GM18858 (cell line): ENCODE data around the gene NME7.

Source experiments
- ATAC-seq: cut with Tn5 transposase; IDR thresholded peaks from one replicate; pipeline ENCODE4 v1.9.1; 2021; ENCODE audit not compliant: unreplicated experiment

Gene NME7

GRCh38 chr1:169163059-169163458, 204.5 kb downstream of the NME7 start:
- ATAC-seq, result peak; percentile 35

- peak; percentile 69 for ATAC-seq
Measured at GRCh38 chr1:169161496-169162194, 206.0 kb downstream of the NME7 start.

GRCh38 chr1:169160845-169161495, 206.6 kb downstream of the NME7 start:
- ATAC-seq, result no peak

GRCh38 chr1:169156580-169156979, 211.0 kb downstream of the NME7 start:
- ATAC-seq, result no peak

- ATAC-seq, result no peak
Measured at GRCh38 chr1:169155675-169156074, 211.9 kb downstream of the NME7 start.

GRCh38 chr1:169151338-169151837, 216.2 kb downstream of the NME7 start:
- ATAC-seq, result no peak

GRCh38 chr1:169150641-169151337, 216.8 kb downstream of the NME7 start:
- ATAC-seq, result no peak

- no peak for ATAC-seq
Measured at GRCh38 chr1:169149555-169150286, 217.9 kb downstream of the NME7 start.

- ATAC-seq, result no peak
Measured at GRCh38 chr1:169148472-169149252, 218.9 kb downstream of the NME7 start.

GRCh38 chr1:169146576-169147214, 220.9 kb downstream of the NME7 start:
- ATAC-seq, result no peak

GRCh38 chr1:169144941-169145626, 222.5 kb downstream of the NME7 start:
- ATAC-seq, result no peak

GRCh38 chr1:169143984-169144383, 223.6 kb downstream of the NME7 start:
- ATAC-seq, result no peak

GRCh38 chr1:169143346-169143745, 224.3 kb downstream of the NME7 start:
- no peak for ATAC-seq

GRCh38 chr1:169142129-169142528, 225.5 kb downstream of the NME7 start:
- ATAC-seq, result no peak

GRCh38 chr1:169141356-169141755, 226.2 kb downstream of the NME7 start:
- no peak for ATAC-seq

GRCh38 chr1:169138866-169139670, 228.5 kb downstream of the NME7 start:
- peak; percentile 97 for ATAC-seq

GRCh38 chr1:169137357-169137756, 230.2 kb downstream of the NME7 start:
- ATAC-seq, result no peak

- ATAC-seq, result no peak
Measured at GRCh38 chr1:169133801-169134502, 233.6 kb downstream of the NME7 start.
